ENCODE results near the gene RAB33A.

Gene RAB33A

DNA sequence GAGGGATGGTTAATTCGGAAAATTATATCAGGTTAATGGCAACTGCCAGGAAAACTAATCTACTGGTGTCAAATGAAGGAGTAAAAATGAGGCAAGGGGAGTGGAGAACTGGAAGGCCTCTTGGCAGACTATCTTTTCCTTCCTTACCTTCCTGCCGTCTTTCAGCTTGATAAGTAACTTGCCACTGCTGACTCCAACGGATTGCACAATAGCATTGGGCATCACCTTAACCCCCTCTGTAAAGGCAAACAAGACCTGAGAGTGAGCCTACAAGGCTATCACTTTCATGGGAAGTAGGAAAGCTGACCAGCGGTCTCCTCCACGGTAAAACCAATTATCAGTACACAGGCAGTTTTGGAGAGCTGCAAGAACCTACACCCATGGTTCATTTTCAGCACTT is 35.3 kb upstream of the RAB33A start:
- Histone ChIP-seq H3K4me3 (replicated peaks; ENCODE audit: insufficient read depth, low read length) (no peak overlapping the region), H3K27ac (replicated peaks) (no peak overlapping the region), H3K27me3 (ENCODE audit: insufficient read depth, poor library complexity, severe bottlenecking) (no peaks in the 10 kb centered on the region)
- TF ChIP-seq POLR2AphosphoS5 (IDR thresholded peaks at IDR 0.05; ENCODE audit: low read depth) (no peak), GABPA (IDR thresholded peaks at IDR 0.05; ENCODE audit: low read depth) (no peak), CTCF (IDR thresholded peaks at IDR 0.05; ENCODE audit: insufficient read depth, low read length) (no peak), SPI1 (IDR thresholded peaks at IDR 0.05; ENCODE audit: borderline replicate concordance, low read depth) (no peak), REST (IDR thresholded peaks at IDR 0.05; ENCODE audit: insufficient replicate concordance, low read depth) (no peak)
- DNase-seq (ENCODE audit: low read depth in 1 of 2, low spot score in 1 of 2), result no peak

GRCh38 chrX:130136961-130137360 is 34.8 kb upstream of the RAB33A start:
- Histone ChIP-seq H3K4me3 (replicated peaks; ENCODE audit: insufficient read depth, low read length) (no peak overlapping the region), H3K27ac (replicated peaks) (no peak overlapping the region), H3K27me3 (ENCODE audit: insufficient read depth, poor library complexity, severe bottlenecking) (no peaks in the 10 kb centered on the region)
- no peak for TF ChIP-seq REST (IDR thresholded peaks at IDR 0.05; ENCODE audit: insufficient replicate concordance, low read depth)
- TF ChIP-seq GABPA (IDR thresholded peaks at IDR 0.05; ENCODE audit: low read depth), result no peak
- TF ChIP-seq POLR2AphosphoS5 (IDR thresholded peaks at IDR 0.05; ENCODE audit: low read depth), result no peak
- TF ChIP-seq SPI1 (IDR thresholded peaks at IDR 0.05; ENCODE audit: borderline replicate concordance, low read depth), result no peak
- TF ChIP-seq CTCF (IDR thresholded peaks at IDR 0.05; ENCODE audit: insufficient read depth, low read length), result no peak
- DNase-seq (ENCODE audit: low read depth in 1 of 2, low spot score in 1 of 2), result no peak

DNA sequence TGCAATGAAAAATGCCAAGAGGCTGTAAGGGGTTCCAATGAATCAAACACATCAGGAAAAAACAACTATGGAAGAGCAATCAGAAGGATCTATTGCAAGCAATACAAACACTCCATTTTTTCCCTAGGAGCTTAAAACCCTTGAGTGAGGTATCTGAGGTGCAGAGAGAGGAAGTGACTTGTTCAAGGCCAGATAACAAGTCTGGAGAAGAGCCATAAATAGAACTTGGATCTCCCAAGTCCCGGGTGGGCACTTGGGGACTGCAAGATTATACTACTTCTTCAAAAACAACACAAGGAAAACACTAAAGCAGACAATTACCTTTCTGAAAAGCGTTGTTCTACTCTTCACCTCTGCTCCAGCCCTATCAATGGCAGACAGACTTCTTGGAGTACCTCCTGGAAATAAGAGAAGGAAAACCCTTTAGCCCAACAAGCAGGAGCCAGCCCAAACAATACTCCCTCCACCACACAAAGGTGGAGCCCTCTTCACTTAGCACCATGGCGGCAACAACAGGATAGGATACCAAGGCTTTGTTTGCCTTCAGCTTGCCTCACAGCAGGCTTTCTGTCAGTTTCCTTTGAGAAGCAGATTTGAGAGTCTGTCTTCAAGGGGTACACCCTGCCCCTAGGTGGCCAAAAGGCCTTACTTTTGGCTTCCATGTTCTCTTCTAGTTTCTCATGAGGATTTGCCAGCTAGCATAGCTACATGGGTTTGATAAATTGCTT is 32.1 kb upstream of the RAB33A start:
- TF ChIP-seq GABPA (IDR thresholded peaks at IDR 0.05; ENCODE audit: low read depth) (no peak), POLR2AphosphoS5 (IDR thresholded peaks at IDR 0.05; ENCODE audit: low read depth) (no peak), CTCF (IDR thresholded peaks at IDR 0.05; ENCODE audit: insufficient read depth, low read length) (no peak), SPI1 (IDR thresholded peaks at IDR 0.05; ENCODE audit: borderline replicate concordance, low read depth) (peak; percentile 40; the same call in 1 of the 2 replicates), REST (IDR thresholded peaks at IDR 0.05; ENCODE audit: insufficient replicate concordance, low read depth) (no peak)
- Histone ChIP-seq H3K27me3 (ENCODE audit: insufficient read depth, poor library complexity, severe bottlenecking) (no peaks in the 10 kb centered on the region), H3K27ac (replicated peaks) (no peak overlapping the region), H3K4me3 (replicated peaks; ENCODE audit: insufficient read depth, low read length) (no peak overlapping the region)
- DNase-seq (ENCODE audit: low read depth in 1 of 2, low spot score in 1 of 2), result no peak

Measured in HL-60 (cell line).